Measurements from ENCODE around the gene SEPTIN14.

DNA sequence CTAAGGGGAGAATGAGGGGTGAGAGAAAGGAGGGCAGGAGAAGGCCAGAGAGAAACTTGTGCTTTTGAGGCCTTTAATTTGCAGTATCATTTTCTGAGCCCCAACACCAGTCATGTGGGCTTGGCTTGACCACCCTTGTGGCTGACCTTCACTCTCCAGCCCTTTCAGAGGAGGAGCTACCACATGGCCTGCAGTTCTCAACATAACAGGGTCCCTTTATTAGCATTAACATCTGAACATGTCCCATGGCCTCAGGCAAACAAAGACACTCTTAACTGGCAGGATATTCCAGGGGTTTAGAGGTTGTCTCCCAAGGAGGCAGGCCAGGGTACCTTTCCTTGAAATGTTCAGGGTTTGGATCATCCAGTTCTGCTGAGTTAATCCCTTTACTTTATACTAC lies 31.4 kb upstream of the SEPTIN14 start:
- TF ChIP-seq, protein P1, sequence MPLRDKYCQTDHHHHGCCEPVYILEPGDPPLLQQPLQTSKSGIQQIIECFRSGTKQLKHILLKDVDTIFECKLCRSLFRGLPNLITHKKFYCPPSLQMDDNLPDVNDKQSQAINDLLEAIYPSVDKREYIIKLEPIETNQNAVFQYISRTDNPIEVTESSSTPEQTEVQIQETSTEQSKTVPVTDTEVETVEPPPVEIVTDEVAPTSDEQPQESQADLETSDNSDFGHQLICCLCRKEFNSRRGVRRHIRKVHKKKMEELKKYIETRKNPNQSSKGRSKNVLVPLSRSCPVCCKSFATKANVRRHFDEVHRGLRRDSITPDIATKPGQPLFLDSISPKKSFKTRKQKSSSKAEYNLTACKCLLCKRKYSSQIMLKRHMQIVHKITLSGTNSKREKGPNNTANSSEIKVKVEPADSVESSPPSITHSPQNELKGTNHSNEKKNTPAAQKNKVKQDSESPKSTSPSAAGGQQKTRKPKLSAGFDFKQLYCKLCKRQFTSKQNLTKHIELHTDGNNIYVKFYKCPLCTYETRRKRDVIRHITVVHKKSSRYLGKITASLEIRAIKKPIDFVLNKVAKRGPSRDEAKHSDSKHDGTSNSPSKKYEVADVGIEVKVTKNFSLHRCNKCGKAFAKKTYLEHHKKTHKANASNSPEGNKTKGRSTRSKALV (CRISPR knock-in tag; IDR thresholded peaks at IDR 0.05): no peak
- TF ChIP-seq MXI1 (IDR thresholded peaks at IDR 0.05; ENCODE audit: borderline replicate concordance, low read depth, low read length): no peak
- no peak for TF ChIP-seq IKZF1 (IDR thresholded peaks at IDR 0.05)
- no peak for TF ChIP-seq YEATS4 (CRISPR knock-in tag; IDR thresholded peaks at IDR 0.05; ENCODE audit: borderline replicate concordance)
- no peak for TF ChIP-seq KLF11 (CRISPR knock-in tag; IDR thresholded peaks at IDR 0.05)
- no peak for TF ChIP-seq CTCF (CRISPR knock-in tag; IDR thresholded peaks at IDR 0.05)
- TF ChIP-seq SUZ12 (IDR thresholded peaks at IDR 0.05; ENCODE audit: low read depth, low read length): no peak
- TF ChIP-seq POLR2AphosphoS2 (IDR thresholded peaks at IDR 0.05; ENCODE audit: low read depth, low read length): no peak
- no peak for TF ChIP-seq SRF (IDR thresholded peaks at IDR 0.05; ENCODE audit: low read depth, low read length)
- no peak for TF ChIP-seq NFE2L2 (IDR thresholded peaks at IDR 0.05; ENCODE audit: low read length)
